SK-N-SH (cell line): ENCODE results near the gene PKIB. TPM values are rescaled to one million over a fixed set of nuclear protein-coding genes. Genes with fewer than 3 reads are reported as not detected.
"Not testable (repeated sequence)": the region's sequence is repeated elsewhere in the genome, so short reads cannot be mapped to it uniquely, and the experiment has no call there.

Experiments used
- CTCF ChIA-PET: fragments of 300-600, 350-600 bp; formaldehyde crosslinking; extraction: SDS; loops from one replicate; lab custom pipeline; 2021; lab: Yijun Ruan, JAX
- POLR2A ChIA-PET: fragments of 350-600 bp; sonication (Branson Sonifier 250); formaldehyde crosslinking; extraction: SDS; loops from one replicate; lab custom pipeline; 2020; ENCODE audit warnings: antibody characterized with exemption, inconsistent platforms; lab: Yijun Ruan, JAX
- DNase-seq: peaks from one replicate; pipeline ENCODE4 v3.0.0; 2012
- H2AFZ ChIP-seq: fragments of 200-600 bp; sonication (generic); 2 replicates; pipeline ENCODE4 v1.8.1; 2016; ENCODE audit warnings: antibody characterized with exemption, mild to moderate bottlenecking, low read depth
- H3F3A ChIP-seq: fragments of 200-600 bp; sonication (generic); replicated peaks from 2 replicates; pipeline ENCODE3; 2016; ENCODE audit warnings: antibody characterized with exemption, mild to moderate bottlenecking; ENCODE audit not compliant: insufficient read depth
- H3K27ac ChIP-seq, 2 experiments: fragments of 200-500 bp in 1 of 2; fragments of 200-600 bp in 1 of 2; sonication (Bioruptor generic) in 1 of 2; sonication (generic), shearing (Covaris generic) in 1 of 2; 2 replicates each; pipeline versions ENCODE4 v1.5.1 to v1.6.1; 2014 to 2016; ENCODE audit warnings: low read depth in 2 of 2, inconsistent platforms in 1 of 2, low read length in 1 of 2, mild to moderate bottlenecking in 1 of 2, mixed read lengths in 1 of 2
- H3K27me3 ChIP-seq: fragments of 200-600 bp; sonication (generic), shearing (Covaris generic); 2 replicates; pipeline ENCODE4 v1.6.1; 2016; ENCODE audit warnings: mixed run types; ENCODE audit not compliant: insufficient read depth
- H3K36me3 ChIP-seq, 2 experiments: fragments of 200-500 bp in 1 of 2; fragments of 200-600 bp in 1 of 2; sonication (Bioruptor generic) in 1 of 2; sonication (generic) in 1 of 2; replicated peaks in 1 of 2; 2 replicates each; pipeline versions ENCODE3 to v1.5.1; 2014 to 2016; ENCODE audit warnings: low read length in 1 of 2, mild to moderate bottlenecking in 1 of 2; ENCODE audit not compliant: insufficient read depth in 2 of 2, control insufficient read depth in 1 of 2
- H3K4me1 ChIP-seq, 2 experiments: fragments of 200-500 bp in 1 of 2; fragments of 200-600 bp in 1 of 2; sonication (Bioruptor generic) in 1 of 2; sonication (generic), shearing (Covaris generic) in 1 of 2; 2 replicates each; pipeline versions ENCODE4 v1.5.1 to v1.6.1; 2014 to 2016; ENCODE audit warnings: low read depth in 1 of 2, low read length in 1 of 2, mixed run types in 1 of 2; ENCODE audit not compliant: insufficient read depth in 2 of 2, control insufficient read depth in 1 of 2
- H3K4me2 ChIP-seq: fragments of 200-600 bp; sonication (generic), shearing (Covaris generic); 2 replicates; pipeline ENCODE4 v1.6.1; 2017; ENCODE audit warnings: mixed run types
- H3K4me3 ChIP-seq, 2 experiments: fragments of 200-500 bp in 1 of 2; fragments of 200-600 bp in 1 of 2; sonication (Bioruptor generic) in 1 of 2; sonication (generic), shearing (Covaris generic) in 1 of 2; 2 replicates each; pipeline versions ENCODE4 v1.5.1 to v1.8.1; 2014 to 2016; ENCODE audit warnings: low read depth in 2 of 2, inconsistent platforms in 1 of 2, low read length in 1 of 2, mild to moderate bottlenecking in 1 of 2, mixed read lengths in 1 of 2, moderate library complexity in 1 of 2
- H3K79me2 ChIP-seq: fragments of 200-600 bp; sonication (generic); 2 replicates; pipeline ENCODE4 v1.8.1; 2017; ENCODE audit warnings: mild to moderate bottlenecking; ENCODE audit not compliant: insufficient read depth
- H3K9ac ChIP-seq: fragments of 200-600 bp; sonication (generic); 2 replicates; pipeline ENCODE4 v1.6.1; 2017; ENCODE audit warnings: mixed run types
- H3K9me2 ChIP-seq: fragments of 200-600 bp; sonication (generic); 2 replicates; pipeline ENCODE4 v1.6.1; 2017; ENCODE audit warnings: mixed run types
- H3K9me3 ChIP-seq: fragments of 200-600 bp; sonication (generic); 2 replicates; pipeline ENCODE4 v1.6.1; 2017; ENCODE audit warnings: mixed run types, mild to moderate bottlenecking, moderate library complexity
- H4K20me1 ChIP-seq: fragments of 200-600 bp; sonication (generic); 2 replicates; pipeline ENCODE4 v1.6.1; 2017; ENCODE audit warnings: mild to moderate bottlenecking, mixed run types; ENCODE audit not compliant: insufficient read depth
- EZH2phosphoT487 ChIP-seq: fragments of 200-600 bp; sonication (generic); IDR thresholded peaks from 2 replicates; pipeline ENCODE4 v1.6.1; 2017; ENCODE audit warnings: low read depth, mixed run types, mild to moderate bottlenecking, antibody characterized with exemption, moderate library complexity, borderline replicate concordance
- FOXJ3 ChIP-seq: sonication (generic); formaldehyde crosslinking; IDR thresholded peaks from 2 replicates; pipeline ENCODE4 v1.5.1; 2020; ENCODE audit warnings: mild to moderate bottlenecking, missing genetic modification reagents
- FOXM1 ChIP-seq: IDR thresholded peaks from 2 replicates; pipeline ENCODE4 v1.4.0; 2012; ENCODE audit warnings: low read depth, mild to moderate bottlenecking
- MXI1 ChIP-seq: IDR thresholded peaks from 2 replicates; pipeline ENCODE4 v1.6.1; 2012; ENCODE audit warnings: mild to moderate bottlenecking, low read depth, low read length, improper control_type of control experiment
- NRF1 ChIP-seq: IDR thresholded peaks from 2 replicates; pipeline ENCODE4 v1.6.1; 2012; ENCODE audit warnings: low read depth, mild to moderate bottlenecking, low read length
- PBX3 ChIP-seq: IDR thresholded peaks from 2 replicates; pipeline ENCODE4; 2012
- RAD21 ChIP-seq: IDR thresholded peaks from 2 replicates; pipeline ENCODE4 v1.6.1; 2012; ENCODE audit warnings: mild to moderate bottlenecking, low read length
- RFX5 ChIP-seq: IDR thresholded peaks from 2 replicates; pipeline ENCODE4 v1.6.1; 2012; ENCODE audit warnings: mild to moderate bottlenecking, improper control_type of control experiment, low read length
- TAF1 ChIP-seq: IDR thresholded peaks from 2 replicates; pipeline ENCODE4 v1.6.1; 2012; ENCODE audit warnings: low read depth, mild to moderate bottlenecking, low read length, moderate library complexity, borderline replicate concordance
- TCF12 ChIP-seq: IDR thresholded peaks from 2 replicates; pipeline ENCODE4 v1.4.0; 2012
- YY1 ChIP-seq: IDR thresholded peaks from 2 replicates; pipeline ENCODE4 v1.4.0; 2012; ENCODE audit warnings: low read depth, mild to moderate bottlenecking
- WGBS: methylation state at CpG from one replicate; pipeline ENCODE4 v1.1.6; 2017; ENCODE audit warnings: low lambda C conversion rate; 5-methylcytosine and 5-hydroxymethylcytosine counted together
- polyA plus RNA-seq, 3 experiments: library from polyadenylated mRNA; depleted of rRNA; stranded (reverse); fragments of >200 nt; gene quantifications; 2 replicates each; pipeline ENCODE4 v1.2.3, GENCODE V29; 2012
- TF ChIP-seq, protein P1 (sequence below): IDR thresholded peaks from 2 replicates; pipeline ENCODE4 v1.4.0; 2012; ENCODE audit warnings: low read depth, borderline replicate concordance
- TF ChIP-seq, protein P2 (sequence below): fragments of 150-350 bp; IDR thresholded peaks from 2 replicates; pipeline ENCODE4 v1.6.1; 2016; ENCODE audit warnings: mild to moderate bottlenecking, low read depth, low read length
- TF ChIP-seq, protein P3 (sequence below): fragments of 200-600 bp; sonication (generic); IDR thresholded peaks from 2 replicates; pipeline ENCODE4 v1.6.1; 2017; ENCODE audit warnings: antibody characterized with exemption, mild to moderate bottlenecking, moderate library complexity

Gene PKIB
- polyA plus RNA-seq, 1 of the 3 experiments (the other 2 are of a cell fraction): 0.30 TPM

DNA sequence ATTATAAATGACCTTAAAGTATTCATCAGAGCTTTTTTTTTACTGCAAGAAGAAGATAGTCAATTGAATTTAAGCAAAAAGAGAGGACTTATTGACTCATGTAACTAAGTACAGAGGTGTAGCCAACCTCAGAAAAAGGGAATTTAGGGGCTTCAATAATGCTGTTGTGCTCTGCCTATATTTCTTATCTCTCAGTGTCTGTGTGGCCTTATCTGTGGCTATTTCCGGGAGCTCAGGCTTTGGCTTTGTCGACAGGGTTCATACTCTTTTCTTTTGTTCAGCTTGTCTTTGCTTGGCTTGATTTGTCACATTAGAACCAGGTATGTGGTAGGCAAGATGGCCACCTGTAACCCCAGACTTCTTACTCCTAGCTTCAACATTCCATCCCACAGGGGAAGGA lies 130.7 kb downstream of the PKIB start:
- Histone ChIP-seq H3K27me3 (peaks cover 17% of the 10 kb centered on the region; the same call in 1 of the 2 replicates), H3K9me2 (no peaks in the 10 kb centered on the region), H3K9ac (no peak overlapping the region), H3F3A (no peaks in the 10 kb centered on the region), H4K20me1 (no peaks in the 10 kb centered on the region), H3K79me2 (no peaks in the 10 kb centered on the region), H3K4me1 (peaks cover 0 to 5% of the 10 kb centered on the region in 2 experiments; a peak in 1 of 4 replicates), H3K9me3 (no peaks in the 10 kb centered on the region), H3K27ac (no peak overlapping the region), H2AFZ (no peak overlapping the region), H3K36me3 (no peaks in the 10 kb centered on the region), H3K4me3 (no peak overlapping the region), H3K4me2 (no peak overlapping the region)
- no peak for DNase-seq
- CTCF ChIA-PET: interaction anchor here (1.9 to 3.1 kb wide), 2 partner anchors 10 to 99 kb away, joined by 8 to 20 read pairs; no protein-coding TSS in a partner anchor
- no peak for TF ChIP-seq RFX5
- TF ChIP-seq YY1: no peak
- no peak for TF ChIP-seq MXI1
- no peak for TF ChIP-seq EZH2phosphoT487
- TF ChIP-seq, protein P1, sequence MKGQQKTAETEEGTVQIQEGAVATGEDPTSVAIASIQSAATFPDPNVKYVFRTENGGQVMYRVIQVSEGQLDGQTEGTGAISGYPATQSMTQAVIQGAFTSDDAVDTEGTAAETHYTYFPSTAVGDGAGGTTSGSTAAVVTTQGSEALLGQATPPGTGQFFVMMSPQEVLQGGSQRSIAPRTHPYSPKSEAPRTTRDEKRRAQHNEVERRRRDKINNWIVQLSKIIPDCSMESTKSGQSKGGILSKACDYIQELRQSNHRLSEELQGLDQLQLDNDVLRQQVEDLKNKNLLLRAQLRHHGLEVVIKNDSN: no peak
- TF ChIP-seq, protein P2, sequence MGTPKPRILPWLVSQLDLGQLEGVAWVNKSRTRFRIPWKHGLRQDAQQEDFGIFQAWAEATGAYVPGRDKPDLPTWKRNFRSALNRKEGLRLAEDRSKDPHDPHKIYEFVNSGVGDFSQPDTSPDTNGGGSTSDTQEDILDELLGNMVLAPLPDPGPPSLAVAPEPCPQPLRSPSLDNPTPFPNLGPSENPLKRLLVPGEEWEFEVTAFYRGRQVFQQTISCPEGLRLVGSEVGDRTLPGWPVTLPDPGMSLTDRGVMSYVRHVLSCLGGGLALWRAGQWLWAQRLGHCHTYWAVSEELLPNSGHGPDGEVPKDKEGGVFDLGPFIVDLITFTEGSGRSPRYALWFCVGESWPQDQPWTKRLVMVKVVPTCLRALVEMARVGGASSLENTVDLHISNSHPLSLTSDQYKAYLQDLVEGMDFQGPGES: no peak
- TF ChIP-seq NRF1: no peak
- no peak for TF ChIP-seq FOXJ3 (CRISPR knock-in tag)
- TF ChIP-seq TCF12: no peak
- TF ChIP-seq PBX3: no peak
- no peak for TF ChIP-seq FOXM1
- TF ChIP-seq TAF1: no peak
- WGBS: 0% methylated on average over 2 of the region's 2 CpGs
- POLR2A ChIA-PET: no interaction called here

- H3K9me3 ChIP-seq, H3F3A ChIP-seq, H3K4me2 ChIP-seq, DNase-seq, H4K20me1 ChIP-seq, H3K27ac ChIP-seq, H3K9me2 ChIP-seq, H2AFZ ChIP-seq, H3K36me3 ChIP-seq, H3K9ac ChIP-seq, POLR2A ChIA-PET, H3K4me1 ChIP-seq, H3K4me3 ChIP-seq, H3K79me2 ChIP-seq: not testable (repeated sequence)
- CTCF ChIA-PET: interaction anchor here (1.0 to 2.6 kb wide), 3 partner anchors 12 to 95 kb away, joined by 3 to 9 read pairs (median 3); no protein-coding TSS in a partner anchor
- TF ChIP-seq, protein P3, sequence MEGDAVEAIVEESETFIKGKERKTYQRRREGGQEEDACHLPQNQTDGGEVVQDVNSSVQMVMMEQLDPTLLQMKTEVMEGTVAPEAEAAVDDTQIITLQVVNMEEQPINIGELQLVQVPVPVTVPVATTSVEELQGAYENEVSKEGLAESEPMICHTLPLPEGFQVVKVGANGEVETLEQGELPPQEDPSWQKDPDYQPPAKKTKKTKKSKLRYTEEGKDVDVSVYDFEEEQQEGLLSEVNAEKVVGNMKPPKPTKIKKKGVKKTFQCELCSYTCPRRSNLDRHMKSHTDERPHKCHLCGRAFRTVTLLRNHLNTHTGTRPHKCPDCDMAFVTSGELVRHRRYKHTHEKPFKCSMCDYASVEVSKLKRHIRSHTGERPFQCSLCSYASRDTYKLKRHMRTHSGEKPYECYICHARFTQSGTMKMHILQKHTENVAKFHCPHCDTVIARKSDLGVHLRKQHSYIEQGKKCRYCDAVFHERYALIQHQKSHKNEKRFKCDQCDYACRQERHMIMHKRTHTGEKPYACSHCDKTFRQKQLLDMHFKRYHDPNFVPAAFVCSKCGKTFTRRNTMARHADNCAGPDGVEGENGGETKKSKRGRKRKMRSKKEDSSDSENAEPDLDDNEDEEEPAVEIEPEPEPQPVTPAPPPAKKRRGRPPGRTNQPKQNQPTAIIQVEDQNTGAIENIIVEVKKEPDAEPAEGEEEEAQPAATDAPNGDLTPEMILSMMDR: peak; percentile 38
- TF ChIP-seq RAD21: peak; percentile 31
- H3K27me3 ChIP-seq: peaks cover 16% of the 10 kb centered on the region; the same call in 1 of the 2 replicates
- WGBS: 35% methylated on average over 8 of the region's 8 CpGs
Observed at GRCh38 chr6:122744247-122744646, 134.0 kb downstream of the PKIB start.

DNA sequence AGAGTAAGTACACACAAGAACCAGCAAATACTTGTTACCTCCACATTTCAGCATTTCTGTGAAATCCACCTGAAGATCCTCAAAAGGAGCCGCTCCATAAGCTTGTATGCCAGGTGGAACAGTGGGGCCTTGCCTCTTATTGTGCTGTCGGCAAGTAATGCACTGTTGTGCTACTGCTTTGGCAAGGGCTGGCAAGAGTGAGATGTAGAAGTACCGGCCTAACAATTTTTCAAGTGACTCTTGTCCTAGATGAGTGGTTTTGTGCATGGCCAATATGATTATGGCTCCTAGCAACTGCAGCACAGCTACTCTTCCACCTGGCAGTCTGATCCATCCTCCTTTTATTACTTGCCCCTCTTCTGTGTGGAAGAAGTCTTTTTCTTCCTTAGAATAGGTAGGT lies 134.7 kb downstream of the PKIB start:
- 39% methylated on average over 3 of the region's 3 CpGs for WGBS
- POLR2A ChIA-PET, H3K4me2 ChIP-seq, H3K4me1 ChIP-seq, H2AFZ ChIP-seq, H4K20me1 ChIP-seq, H3K9me2 ChIP-seq, DNase-seq, H3K79me2 ChIP-seq, H3K4me3 ChIP-seq, H3K36me3 ChIP-seq, H3K9me3 ChIP-seq, H3K9ac ChIP-seq, H3F3A ChIP-seq, H3K27ac ChIP-seq: not testable (repeated sequence)
- CTCF ChIA-PET: interaction anchor here (1.0 to 2.6 kb wide), 4 partner anchors 12 to 117 kb away, joined by 3 to 9 read pairs (median 3); no protein-coding TSS in a partner anchor
- H3K27me3 ChIP-seq: peaks cover 16% of the 10 kb centered on the region; the same call in 1 of the 2 replicates
